ENCODE results near the gene RAN. TPM values are rescaled to one million over a fixed set of nuclear protein-coding genes. Genes with fewer than 3 reads are reported as not detected.

The RAN gene
- total RNA-seq, 3 donors from 2014 or later, result 258 to 389 (median 306) TPM

GRCh38 chr12:130920723-130921381, 49.0 kb downstream of the RAN start:
- H3K4me3 ChIP-seq, result no peak overlapping the region
- H3K4me1 ChIP-seq (ENCODE audit: low read depth), result no peaks in the 10 kb centered on the region
- H3K36me3 ChIP-seq (ENCODE audit: low read depth), result no peaks in the 10 kb centered on the region
- peak; percentile 54 for ATAC-seq
- H3K9me3 ChIP-seq, result no peaks in the 10 kb centered on the region
- TF ChIP-seq CTCF (IDR thresholded peaks at IDR 0.05), result no peak
- intact Hi-C loops (cut with DNase I, micrococcal nuclease), result no loop called here
- peak in 2 of 3 donors; percentile 37 to 66 for DNase-seq

DNA sequence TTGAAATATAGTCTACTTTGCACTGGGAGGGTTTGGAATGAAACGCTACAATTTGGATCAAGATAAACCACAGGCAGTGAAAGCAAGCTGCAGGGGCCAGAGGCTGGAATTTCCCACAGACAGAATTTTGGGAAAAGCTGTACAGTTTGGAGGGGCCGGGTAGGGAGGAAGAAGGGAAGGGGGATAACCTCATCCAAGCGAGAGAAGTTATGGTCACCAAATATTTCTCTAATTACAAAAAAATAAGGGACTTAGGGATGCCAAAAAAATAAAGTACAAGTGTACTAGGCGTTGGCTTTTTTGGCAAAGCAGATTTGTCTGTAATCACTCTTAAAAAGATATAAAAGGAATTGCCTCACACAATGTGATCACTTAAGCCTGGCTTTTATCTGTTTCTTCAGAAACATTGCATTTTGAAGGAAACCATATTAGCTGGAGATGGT, 50.7 kb downstream of the RAN start:
- ATAC-seq (no peak), DNase-seq (no peak)
- no peak overlapping the region for H3K4me3 ChIP-seq
- TF ChIP-seq CTCF (IDR thresholded peaks at IDR 0.05), result no peak
- H3K4me1 ChIP-seq (ENCODE audit: low read depth), result no peaks in the 10 kb centered on the region
- intact Hi-C loops (cut with DNase I, micrococcal nuclease), result no loop called here
- no peaks in the 10 kb centered on the region for H3K9me3 ChIP-seq
- H3K36me3 ChIP-seq (ENCODE audit: low read depth), result no peaks in the 10 kb centered on the region

DNA sequence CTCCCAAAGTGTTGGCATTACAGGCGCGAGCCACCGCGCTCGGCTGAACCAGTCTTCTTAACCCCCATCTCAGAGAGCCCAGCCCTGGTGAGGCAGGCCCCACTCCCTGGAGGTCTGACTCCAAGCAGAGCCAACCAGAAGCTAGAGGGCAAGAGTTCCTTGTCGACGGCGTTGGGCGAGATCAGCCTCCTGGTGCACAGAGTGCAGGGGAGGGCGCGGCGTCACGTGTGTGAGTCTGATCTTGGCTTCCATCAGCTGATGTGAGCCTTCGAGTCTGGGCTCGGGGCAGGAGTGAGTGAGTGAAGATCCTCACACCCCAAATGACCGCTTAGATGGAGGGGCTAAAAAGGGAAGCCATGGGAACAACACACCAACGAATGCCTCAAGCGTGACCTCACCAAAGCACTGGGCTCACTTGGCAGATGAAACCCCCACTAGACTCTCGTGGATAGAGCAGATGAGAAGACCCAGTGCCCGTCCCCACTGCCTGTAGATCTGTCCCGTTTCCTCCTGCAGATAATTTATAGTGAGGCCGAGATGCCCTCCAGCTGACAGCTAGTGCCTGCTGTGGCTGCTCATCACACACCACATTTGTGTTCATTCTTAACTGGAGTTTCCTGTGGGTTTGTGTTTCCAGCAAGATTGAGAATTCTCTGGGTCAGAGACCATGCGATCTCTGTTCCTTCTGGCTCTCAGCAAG, 53.2 kb downstream of the RAN start:
- intact Hi-C loops (cut with DNase I, micrococcal nuclease), result no loop called here
- Histone ChIP-seq H3K9me3 (no peaks in the 10 kb centered on the region), H3K4me1 (ENCODE audit: low read depth) (no peaks in the 10 kb centered on the region), H3K36me3 (ENCODE audit: low read depth) (no peaks in the 10 kb centered on the region), H3K4me3 (no peak overlapping the region)
- no peak for DNase-seq
- no peak for TF ChIP-seq CTCF (IDR thresholded peaks at IDR 0.05)
- ATAC-seq, result no peak

GRCh38 chr12:130925666-130926015, 53.8 kb downstream of the RAN start:
- H3K4me1 ChIP-seq (ENCODE audit: low read depth), result no peaks in the 10 kb centered on the region
- ATAC-seq, result no peak
- no peak for TF ChIP-seq CTCF (IDR thresholded peaks at IDR 0.05)

More at GRCh38 chr12:130925666-130926015, 53.8 kb downstream of the RAN start:
- H3K4me3 ChIP-seq, result no peak overlapping the region
- H3K9me3 ChIP-seq, result no peaks in the 10 kb centered on the region
- no peak for DNase-seq
- H3K36me3 ChIP-seq (ENCODE audit: low read depth), result no peaks in the 10 kb centered on the region
- intact Hi-C loops (cut with DNase I, micrococcal nuclease), result no loop called here

Other genes starting within 250 kb of the RAN start
- gene RIMBP2, start 155.8 kb upstream of the RAN start, total RNA-seq, result 1 to 10 TPM; 2.3 to 5.9 (median 5.4) TPM
- gene STX2, start 32.8 kb upstream of the RAN start, total RNA-seq, result 10 to 100 TPM in 1 of 3 donors, 1 to 10 TPM in 2; 1.6 to 34.2 (median 4.4) TPM
- 10 to 100 TPM in 2 of 3 donors, 1 to 10 TPM in 1; 2.6 to 18.4 (median 12.9) TPM for gene ADGRD1, start 81.8 kb downstream of the RAN start, total RNA-seq